SKM-1 (cell line): ENCODE results near the gene PTPRN2.

Source experiments
- DNase-seq: peaks from one replicate; lab custom pipeline; 2025; ENCODE audit not compliant: unreplicated experiment; lab: John Stamatoyannopoulos, UW

PTPRN2 gene

DNA sequence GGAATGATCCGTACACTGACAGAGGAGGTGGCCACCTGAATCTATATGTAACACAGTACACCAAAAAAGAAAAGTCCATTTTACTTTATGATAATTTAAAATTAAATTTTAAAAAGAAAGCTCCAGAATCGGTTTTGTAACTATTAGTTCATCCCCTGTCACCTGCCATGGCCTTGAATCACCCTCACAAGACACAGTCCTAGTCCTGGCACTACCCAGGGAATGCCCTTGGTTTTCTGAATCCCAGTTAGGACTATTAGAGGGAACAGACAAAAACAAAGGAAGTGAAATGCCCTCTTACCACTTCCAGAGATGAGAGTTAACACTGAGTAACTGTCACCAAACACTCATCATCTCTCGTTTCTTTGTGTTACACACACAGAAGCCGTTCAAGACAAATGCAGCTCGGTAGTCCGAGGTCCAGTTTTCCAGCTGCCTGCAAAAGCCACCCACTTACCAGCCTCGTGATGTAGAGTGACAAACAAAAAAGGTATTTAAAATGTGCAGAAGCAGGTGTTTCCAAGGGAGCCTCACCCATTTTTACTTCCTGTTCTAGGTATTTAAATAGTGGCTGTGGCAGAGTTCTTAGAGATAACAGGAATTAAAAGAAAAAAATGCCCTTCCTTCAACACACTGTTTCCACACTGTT lies 6.1 kb downstream of the PTPRN2 start:
- DNase-seq = no peak

DNA sequence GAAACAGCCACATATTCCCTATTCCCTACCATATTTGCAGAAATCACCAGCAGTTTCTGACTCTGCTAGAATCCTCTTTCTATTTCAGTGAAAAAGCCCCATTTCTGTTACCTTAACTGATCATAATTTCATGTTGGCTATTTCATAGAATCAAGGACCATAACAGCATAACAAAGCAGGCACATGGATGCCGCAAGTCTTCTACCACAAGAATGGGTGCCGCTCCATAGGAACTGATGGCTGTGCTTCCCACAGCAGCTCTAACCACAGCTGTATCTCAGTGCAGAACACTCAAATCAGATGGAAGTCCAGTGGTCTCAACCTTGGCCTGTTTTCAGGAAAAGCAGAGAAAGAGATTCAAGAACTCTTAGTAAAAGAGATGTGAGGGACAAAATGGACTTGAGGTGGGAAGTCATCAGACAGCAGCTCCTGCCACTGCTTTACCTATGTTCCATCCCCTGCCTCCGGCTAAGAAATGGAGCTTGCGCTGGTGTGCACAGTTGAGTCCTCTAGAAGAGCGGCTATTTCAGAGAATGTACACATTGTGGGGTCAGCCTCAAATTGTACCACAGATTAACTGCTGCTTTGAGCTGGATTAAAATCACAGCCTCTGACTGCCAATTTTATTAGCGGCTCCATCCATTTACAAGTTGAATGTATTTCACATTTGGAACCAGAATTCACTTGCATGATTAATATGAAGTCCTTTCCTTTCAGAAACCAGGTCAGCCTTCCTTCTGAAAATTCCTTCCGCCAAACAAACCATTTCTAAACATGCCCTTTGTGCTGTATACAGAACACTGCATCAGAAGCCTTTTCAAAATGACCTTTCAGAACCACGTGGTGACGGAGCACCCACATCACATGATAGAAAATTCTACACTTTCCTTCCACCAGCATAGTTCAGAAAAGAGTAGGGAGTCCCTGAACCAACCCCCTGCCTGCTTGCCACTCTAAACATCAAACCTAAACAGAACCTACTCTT lies 7.7 kb downstream of the PTPRN2 start:
- DNase-seq = no peak

DNA sequence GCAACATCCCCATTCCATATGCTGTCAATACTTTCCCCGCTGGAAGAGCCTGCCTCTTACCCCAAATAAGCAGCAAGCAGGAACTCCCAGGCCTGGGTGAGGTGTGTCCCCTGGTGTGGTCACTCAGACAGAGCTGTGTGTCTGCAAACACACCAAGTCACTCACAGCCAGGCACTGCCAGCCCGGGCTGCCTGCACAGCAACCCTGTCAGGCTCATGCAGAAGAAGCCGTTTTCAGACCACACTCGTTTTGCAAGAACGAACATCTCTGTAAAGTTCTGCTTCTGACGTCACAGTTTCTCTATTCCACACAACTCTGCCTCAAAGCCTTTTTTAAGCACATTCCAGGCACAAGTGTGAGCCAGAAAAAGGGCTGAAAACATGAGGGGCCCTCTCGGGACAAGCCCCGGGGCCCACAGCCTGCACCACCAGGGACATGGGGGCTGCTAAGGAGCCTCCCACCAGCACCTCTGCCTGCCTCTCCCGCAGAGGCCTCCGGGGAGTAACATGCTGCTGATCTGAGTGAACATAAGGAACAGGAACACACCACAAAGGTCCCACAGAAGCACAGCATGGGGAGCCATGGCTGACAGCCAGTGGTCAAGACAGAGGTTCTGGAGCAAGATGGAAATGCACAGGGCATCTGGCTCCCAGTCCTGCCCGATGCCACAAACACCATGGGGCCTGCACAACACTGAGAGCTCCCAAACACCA lies 11.4 kb downstream of the PTPRN2 start:
- peak; percentile 19 for DNase-seq

DNA sequence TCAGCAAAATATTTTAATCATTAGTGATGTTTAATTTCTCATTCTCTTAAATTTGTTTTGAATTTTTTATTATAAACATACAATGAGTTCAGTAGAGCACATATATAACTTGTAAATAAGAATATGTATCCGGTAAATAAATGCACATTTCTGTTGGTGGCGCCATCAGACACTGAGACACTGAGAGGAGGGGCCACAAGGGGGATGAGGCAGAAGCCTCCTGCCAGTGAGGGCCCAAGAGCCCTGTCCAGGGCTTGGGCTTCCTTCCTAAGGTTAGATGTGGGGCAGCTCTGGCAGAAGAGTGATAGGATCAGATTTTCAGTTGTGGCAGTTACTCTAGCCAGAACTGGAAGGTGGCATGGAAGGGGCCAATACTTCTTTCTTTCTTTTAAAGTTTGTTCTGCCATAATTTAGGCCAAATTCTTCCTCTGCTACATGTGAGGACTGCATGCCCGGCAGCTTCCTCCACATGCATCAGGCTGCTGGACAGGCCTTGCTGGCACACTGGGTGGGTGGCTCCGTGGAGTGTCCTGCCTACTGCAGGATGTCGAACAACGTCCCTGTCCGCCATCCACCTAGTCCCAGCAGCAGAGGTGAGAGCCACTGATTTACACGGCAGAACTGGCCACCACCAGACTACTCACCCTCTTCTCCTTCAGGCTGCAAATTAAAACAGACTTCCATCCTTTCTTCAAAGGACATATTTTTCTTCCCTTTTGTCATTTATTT lies 13.2 kb downstream of the PTPRN2 start:
- DNase-seq = no peak

DNA sequence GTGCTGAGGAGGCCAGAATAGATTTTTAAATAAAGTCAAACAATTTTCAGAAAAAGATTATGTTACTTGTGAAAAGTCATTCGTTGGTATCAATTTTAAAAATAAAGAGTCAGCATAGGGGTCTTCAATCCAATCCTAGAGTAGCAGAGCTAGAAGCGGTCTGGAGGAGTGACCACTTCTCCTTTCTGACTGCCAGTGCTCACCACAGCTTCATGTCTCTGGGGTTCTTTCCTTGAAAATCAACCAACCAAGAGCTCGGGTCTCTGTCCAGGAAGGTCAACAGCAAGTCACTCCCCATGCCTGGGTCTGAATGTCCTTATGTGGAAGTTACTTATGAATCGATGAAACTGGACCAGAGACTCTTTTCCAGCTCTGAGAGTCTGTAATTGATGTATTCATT lies 14.3 kb downstream of the PTPRN2 start:
- peak; percentile 23 for DNase-seq

DNA sequence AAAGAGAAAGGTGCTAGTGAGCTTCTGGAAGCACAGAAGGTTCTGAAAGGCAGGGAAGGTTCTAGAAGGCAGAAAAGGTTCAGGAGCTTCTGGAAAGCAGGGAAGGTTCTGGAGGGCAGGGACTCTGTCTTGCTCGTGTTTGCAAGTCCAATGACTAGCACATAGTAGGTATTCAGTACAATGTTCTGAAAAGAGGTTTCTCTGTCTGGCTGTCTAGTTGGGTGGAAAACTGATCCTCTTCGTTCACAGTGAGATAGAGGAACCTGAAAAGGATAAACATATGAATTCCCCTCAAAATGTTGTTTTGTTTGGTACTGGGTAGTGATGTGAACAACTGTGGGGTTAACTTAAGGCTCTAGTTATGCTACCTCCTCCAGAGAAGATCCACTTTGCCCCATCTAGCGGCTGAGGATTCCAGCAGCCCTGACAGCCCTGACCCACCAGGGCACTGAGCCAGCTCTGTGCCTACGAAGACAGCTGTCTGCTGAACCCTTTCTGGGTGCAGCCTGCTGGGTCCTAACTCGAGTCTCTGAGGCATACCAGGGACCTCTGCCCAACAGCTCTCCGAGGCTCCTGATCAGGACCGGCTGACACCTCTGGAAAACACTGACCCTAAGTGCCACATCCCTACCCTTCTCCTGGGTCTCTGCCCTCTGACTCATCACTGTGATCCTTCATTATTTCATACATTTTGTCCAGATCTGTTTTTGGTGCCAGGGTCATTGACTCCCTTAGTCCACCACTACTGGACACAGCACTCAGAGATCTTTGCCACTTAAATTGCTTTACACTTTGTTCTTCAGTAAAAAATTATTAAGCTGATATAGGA lies 15.4 kb downstream of the PTPRN2 start:
- DNase-seq = no peak

DNA sequence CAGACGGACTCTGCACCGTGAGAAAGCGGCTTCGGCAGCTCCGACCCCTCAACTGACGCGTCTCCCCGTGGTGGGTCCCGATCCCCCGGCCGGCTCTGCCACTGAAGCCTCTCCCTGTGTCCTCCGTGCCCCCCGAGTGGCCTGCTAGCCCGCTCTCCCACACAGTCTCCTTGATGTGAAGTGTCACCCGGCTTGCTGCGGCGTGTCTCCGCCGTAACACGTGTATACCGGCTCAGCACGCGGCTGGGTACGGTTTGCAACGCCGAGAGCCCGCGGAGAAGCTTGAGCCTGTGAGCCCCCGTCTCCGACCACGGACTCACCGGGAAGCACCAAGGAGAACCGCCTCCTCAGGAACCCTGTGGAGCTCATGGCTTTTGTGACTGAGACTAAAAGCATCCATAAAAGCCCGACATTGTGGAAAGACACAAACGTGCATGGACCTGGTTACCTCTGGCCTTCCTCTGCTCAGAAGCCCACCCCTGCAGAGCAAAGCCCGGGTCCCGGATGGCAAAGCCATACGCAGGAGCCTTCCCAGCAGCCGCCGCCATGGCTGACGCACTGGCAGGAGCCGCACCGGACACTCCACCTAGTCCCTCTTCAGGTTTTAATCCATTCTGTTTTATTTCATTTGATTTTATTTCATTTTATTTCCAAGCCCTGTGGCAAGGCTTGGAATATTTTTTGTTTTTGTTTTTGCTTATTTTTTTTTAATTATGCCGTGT lies 17.0 kb downstream of the PTPRN2 start:
- no peak for DNase-seq

DNA sequence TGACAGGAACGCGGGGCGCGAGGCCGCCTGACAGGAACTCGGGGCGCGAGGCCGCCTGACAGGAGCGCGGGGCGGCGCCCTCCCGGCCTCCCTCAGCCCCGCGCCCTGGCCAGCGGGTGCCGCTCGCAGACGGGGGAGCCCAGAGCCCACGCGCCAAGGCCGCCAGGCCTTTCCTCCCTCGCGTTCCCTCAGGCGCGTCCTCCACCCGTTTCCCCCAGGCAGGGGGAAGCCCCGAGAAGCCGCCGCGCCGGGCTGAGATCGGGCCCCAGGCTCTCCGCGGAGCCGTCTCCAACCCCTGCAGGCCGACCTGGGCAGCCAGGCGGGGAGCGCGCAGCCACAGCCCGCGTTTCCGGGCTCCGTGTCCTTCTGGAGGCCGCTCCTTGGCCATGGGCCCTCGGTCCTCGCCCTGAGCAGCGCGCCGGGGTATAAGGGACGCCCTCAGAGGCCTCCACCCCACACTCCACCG lies 17.7 kb downstream of the PTPRN2 start:
- no peak for DNase-seq

DNA sequence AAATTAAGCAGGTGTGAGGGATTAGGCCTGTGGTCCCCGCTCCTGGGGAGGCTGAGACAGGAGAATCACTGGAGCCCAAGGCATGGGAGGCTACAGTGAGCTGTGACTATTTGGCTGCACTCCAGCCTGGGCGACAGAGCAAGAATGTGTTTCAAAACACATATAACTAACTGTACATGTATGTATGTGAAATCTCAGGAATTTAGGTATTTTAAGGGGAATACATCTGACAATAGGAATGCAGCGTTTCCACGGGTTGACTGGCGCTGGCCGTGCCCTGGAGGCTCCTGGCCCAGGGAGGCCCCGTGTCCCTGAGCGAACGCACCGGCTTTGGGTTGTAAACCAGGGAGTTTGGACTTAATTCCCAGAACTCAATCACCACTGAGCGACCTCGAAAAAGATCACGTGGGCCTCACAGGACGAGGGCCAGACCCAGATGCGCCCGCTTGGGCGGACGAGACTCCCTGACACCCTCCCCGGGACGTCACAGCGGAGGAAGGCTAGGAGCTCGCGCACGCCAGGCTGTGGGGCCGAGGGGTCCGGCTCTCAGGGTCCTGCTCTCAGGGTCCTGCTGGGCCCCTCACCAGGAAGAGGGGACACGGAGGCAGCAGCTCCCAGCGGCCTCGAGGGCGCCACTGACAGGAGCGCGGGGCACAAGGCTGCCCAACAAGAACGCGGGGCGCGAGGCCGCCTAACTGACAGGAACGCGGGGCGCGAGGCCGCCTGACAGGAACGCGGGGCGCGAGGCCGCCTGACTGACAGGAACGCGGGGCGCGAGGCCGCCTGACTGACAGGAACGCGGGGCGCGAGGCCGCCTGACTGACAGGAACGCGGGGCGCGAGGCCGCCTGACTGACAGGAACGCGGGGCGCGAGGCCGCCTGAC lies 18.4 kb downstream of the PTPRN2 start:
- DNase-seq = no peak

DNA sequence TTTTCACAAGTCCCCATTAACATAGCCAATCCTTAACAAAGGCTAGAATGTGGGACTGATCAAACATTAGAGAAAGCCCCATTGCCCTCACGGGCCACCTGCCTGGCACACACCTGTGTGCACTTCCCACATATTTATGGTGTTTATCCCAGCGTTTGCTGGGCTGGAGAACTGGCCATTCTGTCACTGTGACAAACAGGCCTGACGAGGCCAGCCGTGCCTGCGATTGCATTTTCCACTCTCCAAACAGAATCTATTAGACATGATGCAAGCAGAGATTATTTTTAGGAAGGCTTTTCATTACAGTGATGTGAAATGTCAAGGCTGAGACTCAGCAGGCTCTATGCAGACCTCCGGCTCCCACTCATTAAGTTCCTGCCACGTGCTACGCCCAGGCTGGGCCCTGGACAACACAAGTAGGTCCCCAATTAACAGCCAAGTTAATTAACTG lies 20.4 kb downstream of the PTPRN2 start:
- DNase-seq = no peak

DNA sequence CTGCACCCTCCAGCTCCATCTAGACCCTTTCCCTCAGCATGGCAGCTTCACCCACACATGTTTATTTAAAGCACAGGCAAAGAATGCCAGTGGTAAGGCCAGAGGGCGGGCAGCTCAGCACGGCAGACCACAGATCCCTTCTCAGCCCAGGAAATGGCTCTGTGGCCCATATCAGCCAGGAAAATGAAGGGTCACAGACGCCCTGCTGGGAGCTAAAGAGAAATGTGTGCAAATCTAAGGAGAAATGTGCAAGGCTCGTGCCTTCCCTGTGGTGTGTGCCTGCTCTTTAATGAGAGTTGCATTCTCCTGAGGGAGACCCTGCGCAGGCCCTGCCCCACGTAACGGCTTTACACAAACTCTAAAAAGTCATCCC lies 23.0 kb downstream of the PTPRN2 start:
- DNase-seq = no peak

DNA sequence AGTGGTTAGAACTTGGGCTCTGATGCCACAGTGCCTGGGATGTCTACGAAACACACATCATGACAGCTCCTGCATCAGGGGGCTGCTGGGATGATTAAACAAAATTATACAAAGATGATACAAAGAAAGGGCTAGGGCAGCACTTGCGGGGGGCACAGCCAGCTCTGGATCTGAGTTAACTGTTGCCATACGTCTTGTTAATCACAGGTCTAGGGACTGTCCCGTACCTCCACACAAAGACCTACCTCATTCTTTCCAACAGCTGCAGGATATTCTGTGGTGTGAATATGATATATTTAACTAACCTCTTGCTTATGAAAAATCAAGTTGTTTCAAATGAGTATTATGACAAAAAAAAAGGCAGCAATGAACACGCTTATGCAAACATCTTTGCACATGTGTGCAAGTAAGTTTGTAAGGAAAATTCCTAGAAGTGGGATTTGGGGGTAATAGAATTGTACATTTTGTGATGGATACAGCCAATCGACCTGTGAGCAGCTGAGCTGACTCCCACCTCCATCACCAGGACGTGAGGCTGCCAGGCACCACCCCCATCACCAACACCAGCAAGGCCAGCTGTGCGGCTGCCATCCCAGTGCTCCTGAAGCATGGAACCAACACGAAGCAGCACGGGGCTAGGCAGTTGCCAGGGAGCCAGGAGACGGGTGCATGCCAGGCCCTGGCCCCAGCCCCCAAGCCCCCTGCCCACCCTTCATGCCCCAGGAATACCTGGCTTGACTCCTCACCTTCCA lies 23.5 kb downstream of the PTPRN2 start:
- DNase-seq = no peak

DNA sequence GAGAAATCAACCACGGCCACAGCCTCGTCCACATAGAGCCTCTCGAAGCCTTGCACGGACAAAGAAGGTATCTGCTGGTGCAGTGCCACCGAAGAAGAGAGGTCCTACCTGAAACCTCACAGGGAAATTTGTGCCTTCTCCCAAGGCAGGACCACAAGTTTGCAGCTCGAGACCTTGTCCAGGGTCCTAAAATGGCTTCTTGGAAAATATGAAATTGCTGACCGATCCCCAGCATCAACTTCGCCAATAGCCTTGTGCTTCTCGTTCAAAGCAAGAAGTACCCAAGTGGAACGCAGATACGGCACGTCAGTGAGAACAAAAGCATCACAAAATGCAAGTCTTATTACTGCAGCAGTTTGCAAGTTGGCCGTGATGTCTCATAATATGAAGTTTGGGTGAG lies 24.6 kb downstream of the PTPRN2 start:
- DNase-seq = no peak

DNA sequence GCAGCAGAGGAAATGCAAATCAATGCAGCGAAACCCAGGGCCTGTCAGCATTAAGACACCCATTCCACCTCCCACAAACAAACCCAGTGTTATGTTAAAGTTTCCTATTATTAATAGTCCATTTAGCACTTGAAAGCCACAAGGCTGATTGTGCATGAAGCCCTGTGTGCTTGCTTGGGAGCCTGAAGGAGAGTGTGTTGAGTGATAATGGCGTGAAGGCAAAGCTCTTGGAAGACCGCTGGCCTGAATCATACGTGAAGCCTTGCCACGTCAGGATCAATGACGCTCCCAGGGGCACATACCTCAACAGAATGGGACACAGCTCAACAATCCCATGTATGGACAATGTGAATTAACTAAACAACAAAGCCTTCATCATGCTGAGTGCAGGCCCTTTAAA lies 25.1 kb downstream of the PTPRN2 start:
- DNase-seq = no peak

DNA sequence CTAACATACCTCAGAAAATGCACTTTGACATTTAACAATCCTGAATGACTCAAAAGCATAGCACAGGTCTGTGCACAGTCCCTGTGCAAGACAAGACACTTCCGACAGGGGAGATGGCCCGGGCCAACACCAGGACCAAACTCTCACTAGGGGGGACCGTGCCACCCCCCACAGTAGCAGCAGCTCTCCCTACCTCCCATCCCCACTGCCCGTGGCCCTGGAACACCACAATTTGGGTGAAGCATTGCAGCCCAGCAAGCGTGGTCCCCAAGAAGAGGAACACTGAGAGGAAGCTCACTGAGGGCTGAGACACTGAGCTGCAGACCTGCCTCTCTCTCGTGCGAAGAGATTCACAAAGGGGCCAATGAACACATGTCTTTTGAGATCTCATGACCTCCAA lies 26.0 kb downstream of the PTPRN2 start:
- no peak for DNase-seq

DNA sequence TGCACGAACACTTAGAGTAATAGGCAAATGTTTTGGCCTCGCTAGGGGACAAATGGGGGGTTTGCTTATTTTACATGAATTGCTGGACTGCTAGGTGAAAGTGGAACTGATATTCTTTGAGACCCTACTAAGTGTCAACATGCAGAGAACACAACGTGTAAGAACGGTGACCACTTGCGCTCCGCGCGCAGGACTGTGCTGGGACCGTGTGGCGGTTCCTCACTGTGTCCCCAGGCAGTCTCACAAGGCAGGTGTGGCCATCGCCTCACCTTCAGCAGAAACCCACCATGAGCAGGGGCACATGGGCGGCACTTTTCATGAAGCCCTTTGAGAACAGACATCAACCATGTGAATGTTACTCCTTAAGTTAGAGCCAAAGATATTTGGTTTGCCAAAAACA lies 27.2 kb downstream of the PTPRN2 start:
- no peak for DNase-seq

DNA sequence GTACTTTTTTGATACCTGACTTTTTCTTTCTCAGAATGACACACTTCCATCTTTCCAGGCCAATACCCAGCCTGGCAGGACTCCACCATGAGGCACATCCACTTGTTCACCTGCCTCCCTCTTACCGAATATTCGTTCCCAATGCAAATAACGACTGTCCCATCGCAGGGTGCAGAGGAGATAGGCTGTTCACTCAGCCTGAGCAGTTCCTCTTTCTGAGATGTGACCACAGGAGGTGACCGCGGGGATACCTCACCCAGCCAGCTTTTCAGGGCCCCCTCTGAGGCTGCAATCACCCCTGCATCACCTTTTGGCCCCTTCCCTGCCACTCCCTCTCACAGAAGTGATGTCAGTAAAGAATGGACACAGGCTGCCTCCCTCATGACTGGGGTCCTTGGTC lies 28.3 kb downstream of the PTPRN2 start:
- peak; percentile 5 for DNase-seq

DNA sequence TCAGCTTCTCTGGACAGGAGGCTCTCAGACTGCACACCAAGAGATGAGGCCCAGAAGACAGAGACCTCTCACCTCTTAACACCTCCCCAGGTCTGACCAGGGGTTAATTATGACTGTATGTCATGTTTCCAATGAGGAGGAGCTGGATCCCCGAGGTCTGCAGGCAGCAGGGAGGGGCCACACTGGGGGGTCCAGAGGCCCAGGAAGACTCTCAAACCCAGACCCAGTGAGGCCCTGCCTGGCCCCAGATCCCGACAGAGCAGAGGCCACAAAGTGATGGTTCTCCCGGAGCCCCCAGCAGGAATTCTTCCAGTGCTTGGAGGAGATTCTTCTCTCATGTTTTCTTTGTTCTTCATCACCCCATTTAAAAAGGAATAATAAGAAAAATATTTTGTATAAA lies 28.8 kb downstream of the PTPRN2 start:
- DNase-seq = no peak
